ENCODE results near the gene FOXK1. TPM values are rescaled to one million over a fixed set of nuclear protein-coding genes. Genes with fewer than 3 reads are reported as not detected.
A peak's percentile ranks its signal among the peaks of the same experiment; 100 is the strongest.

The FOXK1 gene
- total RNA-seq, 2 donors from 2014 or later, result 34.3 to 62.4 TPM

DNA sequence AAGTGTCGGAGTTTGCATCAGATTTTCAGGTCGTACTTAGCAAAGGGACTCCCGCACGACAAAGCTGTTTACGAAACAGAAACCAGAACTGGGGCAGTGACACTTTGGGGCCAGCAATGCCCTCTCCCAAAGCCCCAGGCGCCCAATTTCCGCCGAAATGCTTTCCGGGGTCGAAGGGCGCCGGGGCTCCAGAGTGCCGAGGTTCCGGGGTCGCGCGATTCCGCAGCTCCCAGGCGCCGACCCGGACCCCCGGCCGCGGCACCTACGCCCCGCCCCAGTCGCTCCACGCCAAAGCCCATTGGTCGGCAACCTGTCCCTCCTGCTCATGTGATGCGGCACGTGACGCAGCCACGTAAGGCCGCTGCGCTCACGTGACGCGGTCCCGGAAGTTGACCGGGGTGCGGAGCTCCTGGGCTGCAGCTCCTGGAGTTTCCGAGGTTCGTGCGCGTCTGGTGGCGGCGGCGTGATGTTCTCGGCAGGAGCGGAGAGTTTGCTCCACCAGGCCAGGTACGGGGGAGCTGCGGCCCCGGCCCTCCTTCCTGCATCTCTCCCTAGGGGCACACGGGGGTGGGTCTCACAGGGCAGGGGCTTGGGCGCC is 93.3 kb downstream of the FOXK1 start, which contains the start of gene AP5Z1:
Gene AP5Z1 (plus strand): TSS at position 374 of the 598 bp plus-strand sequence. CDS start 93 bp downstream, at position 467.
- Histone ChIP-seq H3K4me1 (ENCODE audit: control insufficient read depth in 1 of 2, low read depth in 2 of 2) (peaks cover 18 to 34% of the 10 kb centered on the region in 2 donors), H3K9me3 (no peaks in the 10 kb centered on the region)
- TF ChIP-seq, protein P1, sequence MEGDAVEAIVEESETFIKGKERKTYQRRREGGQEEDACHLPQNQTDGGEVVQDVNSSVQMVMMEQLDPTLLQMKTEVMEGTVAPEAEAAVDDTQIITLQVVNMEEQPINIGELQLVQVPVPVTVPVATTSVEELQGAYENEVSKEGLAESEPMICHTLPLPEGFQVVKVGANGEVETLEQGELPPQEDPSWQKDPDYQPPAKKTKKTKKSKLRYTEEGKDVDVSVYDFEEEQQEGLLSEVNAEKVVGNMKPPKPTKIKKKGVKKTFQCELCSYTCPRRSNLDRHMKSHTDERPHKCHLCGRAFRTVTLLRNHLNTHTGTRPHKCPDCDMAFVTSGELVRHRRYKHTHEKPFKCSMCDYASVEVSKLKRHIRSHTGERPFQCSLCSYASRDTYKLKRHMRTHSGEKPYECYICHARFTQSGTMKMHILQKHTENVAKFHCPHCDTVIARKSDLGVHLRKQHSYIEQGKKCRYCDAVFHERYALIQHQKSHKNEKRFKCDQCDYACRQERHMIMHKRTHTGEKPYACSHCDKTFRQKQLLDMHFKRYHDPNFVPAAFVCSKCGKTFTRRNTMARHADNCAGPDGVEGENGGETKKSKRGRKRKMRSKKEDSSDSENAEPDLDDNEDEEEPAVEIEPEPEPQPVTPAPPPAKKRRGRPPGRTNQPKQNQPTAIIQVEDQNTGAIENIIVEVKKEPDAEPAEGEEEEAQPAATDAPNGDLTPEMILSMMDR (IDR thresholded peaks at IDR 0.05), result no peak

DNA sequence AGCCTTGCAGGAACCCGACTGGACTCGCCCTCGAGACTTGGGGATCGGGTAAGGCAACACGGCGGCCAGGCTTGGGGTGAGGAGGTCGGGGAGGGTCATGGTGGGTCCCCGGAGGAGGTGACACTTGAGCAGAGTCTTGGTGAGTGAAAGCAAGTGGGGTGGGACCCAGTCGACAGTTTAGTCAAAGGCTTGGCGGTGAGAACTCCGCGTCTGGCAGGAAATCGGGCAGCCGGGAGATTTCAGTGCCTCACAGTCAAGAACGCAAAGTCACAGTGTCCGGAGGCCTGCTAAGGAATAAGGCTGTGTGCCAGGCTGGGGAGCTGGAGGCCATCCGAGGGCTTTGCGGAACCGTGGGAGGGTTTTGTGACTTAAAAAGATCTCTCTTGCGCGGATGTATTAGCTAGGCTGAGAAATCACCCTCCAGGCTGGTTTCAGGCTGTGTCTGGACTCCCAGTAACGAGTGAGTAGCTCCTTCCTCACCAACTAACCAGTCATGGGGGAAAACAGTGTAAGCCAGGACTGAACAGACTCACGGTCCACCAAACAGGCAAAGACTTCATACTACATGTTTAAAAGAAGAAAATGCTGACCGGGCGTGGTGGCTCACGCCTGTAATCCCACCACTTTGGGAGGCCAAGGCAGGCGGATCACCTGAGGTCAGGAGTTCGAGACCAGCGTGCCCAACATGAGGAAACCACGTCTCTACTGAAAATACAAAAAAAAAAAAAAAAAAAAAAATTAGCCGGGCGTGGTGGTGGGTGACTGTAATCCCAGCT is 93.9 kb downstream of the FOXK1 start:
- H3K36me3 ChIP-seq, result peaks cover 4% of the 10 kb centered on the region
- H3K27ac ChIP-seq, result peak overlapping the region; percentile 81 to 97
- TF ChIP-seq, protein P1 (IDR thresholded peaks at IDR 0.05), result no peak
- ATAC-seq (ENCODE audit: insufficient number of reproducible peaks, low FRiP score, low read depth) (peak; percentile 17), DNase-seq (ENCODE audit: low spot score) (peak; percentile 17)
- H3K4me3 ChIP-seq, result peak overlapping the region; percentile 80
- no peaks in the 10 kb centered on the region for H3K9me3 ChIP-seq
- peaks cover 18 to 34% of the 10 kb centered on the region in 2 donors for H3K4me1 ChIP-seq (ENCODE audit: control insufficient read depth in 1 of 2, low read depth in 2 of 2)
- no peaks in the 10 kb centered on the region for H3K27me3 ChIP-seq (replicated peaks; ENCODE audit: insufficient read depth)

More for the DNA sequence above, 93.3 kb downstream of the FOXK1 start, which contains the start of gene AP5Z1:
- Histone ChIP-seq H3K27ac (peak within 1 kb of the TSS; percentile 81 to 97), H3K27me3 (replicated peaks; ENCODE audit: insufficient read depth) (no peaks in the 10 kb centered on the region), H3K4me3 (peak within 1 kb of the TSS; percentile 80), H3K36me3 (peaks cover 4% of the 10 kb centered on the region)
- peak; percentile 89 for ATAC-seq (ENCODE audit: insufficient number of reproducible peaks, low FRiP score, low read depth)
- DNase-seq (ENCODE audit: low spot score), result peak; percentile 84

DNA sequence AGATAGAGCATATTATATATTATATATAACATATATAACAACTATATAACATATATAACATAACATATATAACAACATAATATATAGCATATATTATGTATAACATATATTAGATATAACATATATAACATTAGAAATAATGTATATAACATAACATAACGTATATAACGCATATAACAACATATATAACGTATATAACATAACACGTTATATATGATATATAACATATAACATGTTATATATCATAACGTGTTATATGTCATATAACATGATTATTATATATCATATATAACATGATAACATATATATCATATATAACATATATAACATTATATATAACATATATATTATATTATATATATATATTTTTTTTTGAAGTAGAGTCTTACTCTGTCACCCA is 97.0 kb downstream of the FOXK1 start:
- H3K27me3 ChIP-seq (replicated peaks; ENCODE audit: insufficient read depth), result no peaks in the 10 kb centered on the region
- H3K4me3 ChIP-seq, result no peak overlapping the region
- TF ChIP-seq, protein P1 (IDR thresholded peaks at IDR 0.05), result no peak
- peaks cover 31% of the 10 kb centered on the region for H3K36me3 ChIP-seq
- peaks cover 17 to 31% of the 10 kb centered on the region in 2 donors for H3K4me1 ChIP-seq (ENCODE audit: control insufficient read depth in 1 of 2, low read depth in 2 of 2)
- DNase-seq (ENCODE audit: low spot score), result no peak
- H3K27ac ChIP-seq, result no peak overlapping the region
- H3K9me3 ChIP-seq, result no peaks in the 10 kb centered on the region
- no peak for ATAC-seq (ENCODE audit: insufficient number of reproducible peaks, low FRiP score, low read depth)

DNA sequence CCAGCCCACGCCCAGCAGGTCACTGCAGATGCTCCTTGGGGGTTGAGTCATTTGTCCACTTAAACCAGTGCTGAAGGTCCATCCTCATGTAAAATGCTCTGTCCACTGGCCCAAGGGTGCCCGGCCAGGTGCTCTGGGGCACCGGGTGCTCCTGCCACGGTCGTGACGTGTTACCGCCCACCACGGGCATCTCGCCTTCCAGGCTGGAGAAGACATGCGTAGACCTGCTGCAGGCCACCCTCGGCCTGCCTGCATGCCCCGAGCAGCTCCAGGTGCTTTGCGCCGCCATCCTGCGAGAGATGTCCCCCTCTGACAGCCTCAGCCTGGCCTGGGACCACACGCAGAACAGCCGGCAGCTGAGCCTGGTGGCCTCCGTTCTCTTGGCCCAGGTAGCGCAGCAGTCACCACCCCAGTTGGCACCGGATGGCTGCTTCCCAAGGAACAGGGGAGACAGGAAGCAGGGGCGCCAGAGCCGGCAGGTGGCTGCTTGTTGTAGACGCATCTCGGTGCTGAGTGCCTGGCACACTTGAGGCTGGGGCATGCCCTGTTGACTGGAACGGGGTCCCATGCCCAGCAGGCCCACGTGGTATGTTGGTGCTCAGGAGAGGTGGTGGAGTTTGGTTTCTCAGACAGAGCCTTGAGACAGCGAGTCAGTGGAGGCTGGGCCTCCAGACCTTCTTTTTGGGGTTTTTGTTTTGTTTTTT is 99.4 kb downstream of the FOXK1 start:
- H3K36me3 ChIP-seq, result peaks cover 53% of the 10 kb centered on the region
- TF ChIP-seq, protein P1 (IDR thresholded peaks at IDR 0.05), result no peak
- H3K4me1 ChIP-seq (ENCODE audit: control insufficient read depth in 1 of 2, low read depth in 2 of 2), result peaks cover 8 to 18% of the 10 kb centered on the region in 2 donors
- no peak overlapping the region for H3K4me3 ChIP-seq
- no peak for DNase-seq (ENCODE audit: low spot score)
- H3K27ac ChIP-seq, result no peak overlapping the region
- no peak for ATAC-seq (ENCODE audit: insufficient number of reproducible peaks, low FRiP score, low read depth)
- no peaks in the 10 kb centered on the region for H3K9me3 ChIP-seq
- H3K27me3 ChIP-seq (replicated peaks; ENCODE audit: insufficient read depth), result no peaks in the 10 kb centered on the region
